DMS53 treated with DMSO at 0.1 percent for 48 hours (cell line): ENCODE results near the gene VDAC2.
"Not testable (repeated sequence)": the region's sequence is repeated elsewhere in the genome, so short reads cannot be mapped to it uniquely, and the experiment has no call there.

Experiments used
- DNase-seq: peaks from one replicate; lab custom pipeline; 2025; ENCODE audit not compliant: unreplicated experiment; lab: John Stamatoyannopoulos, UW

The VDAC2 gene

GRCh38 chr10:75197906-75198305, 12.7 kb upstream of the VDAC2 start:
- no peak for DNase-seq

- not testable (repeated sequence) for DNase-seq
Observed at GRCh38 chr10:75199949-75200348, 10.6 kb upstream of the VDAC2 start.

- DNase-seq = peak; percentile 30
Observed at GRCh38 chr10:75201793-75202307, 8.7 kb upstream of the VDAC2 start.

- DNase-seq = no peak
Observed at GRCh38 chr10:75202321-75203045, 8.1 kb upstream of the VDAC2 start.

- not testable (repeated sequence) for DNase-seq
Observed at GRCh38 chr10:75203046-75203620, 7.5 kb upstream of the VDAC2 start.

- no peak for DNase-seq
Observed at GRCh38 chr10:75203724-75204123, 6.9 kb upstream of the VDAC2 start.

- no peak for DNase-seq
Observed at GRCh38 chr10:75205908-75206307, 4.7 kb upstream of the VDAC2 start.

- not testable (repeated sequence) for DNase-seq
Observed at GRCh38 chr10:75206638-75207037, 4.0 kb upstream of the VDAC2 start.

GRCh38 chr10:75207079-75207856, 3.3 kb upstream of the VDAC2 start:
- no peak for DNase-seq

- no peak for DNase-seq
Observed at GRCh38 chr10:75207857-75208144, 2.8 kb upstream of the VDAC2 start.

- no peak for DNase-seq
Observed at GRCh38 chr10:75208181-75208580, 2.4 kb upstream of the VDAC2 start.

GRCh38 chr10:75209086-75209920, 1.3 kb upstream of the VDAC2 start:
- no peak for DNase-seq

GRCh38 chr10:75209921-75210281, 695 bp upstream of the VDAC2 start:
- DNase-seq = peak; percentile 49

- peak; percentile 11 for DNase-seq
Observed at GRCh38 chr10:75211007-75211691, 553 bp downstream of the VDAC2 start.

GRCh38 chr10:75212343-75212742, 1.7 kb downstream of the VDAC2 start:
- no peak for DNase-seq

- no peak for DNase-seq
Observed at GRCh38 chr10:75220274-75220673, 9.7 kb downstream of the VDAC2 start.

- not testable (repeated sequence) for DNase-seq
Observed at GRCh38 chr10:75221492-75221891, 10.9 kb downstream of the VDAC2 start.

GRCh38 chr10:75223507-75223906, 12.9 kb downstream of the VDAC2 start:
- DNase-seq = no peak

- no peak for DNase-seq
Observed at GRCh38 chr10:75226095-75226494, 15.5 kb downstream of the VDAC2 start.

- DNase-seq = no peak
Observed at GRCh38 chr10:75226656-75227055, 16.1 kb downstream of the VDAC2 start.

GRCh38 chr10:75228278-75228677, 17.7 kb downstream of the VDAC2 start:
- no peak for DNase-seq
